ENCODE data around the gene GLIPR1. TPM values are rescaled to one million over a fixed set of nuclear protein-coding genes. Genes with fewer than 3 reads are reported as not detected.

Gene GLIPR1
- total RNA-seq, 1 donor from 2014 or later: 38.2 TPM

DNA sequence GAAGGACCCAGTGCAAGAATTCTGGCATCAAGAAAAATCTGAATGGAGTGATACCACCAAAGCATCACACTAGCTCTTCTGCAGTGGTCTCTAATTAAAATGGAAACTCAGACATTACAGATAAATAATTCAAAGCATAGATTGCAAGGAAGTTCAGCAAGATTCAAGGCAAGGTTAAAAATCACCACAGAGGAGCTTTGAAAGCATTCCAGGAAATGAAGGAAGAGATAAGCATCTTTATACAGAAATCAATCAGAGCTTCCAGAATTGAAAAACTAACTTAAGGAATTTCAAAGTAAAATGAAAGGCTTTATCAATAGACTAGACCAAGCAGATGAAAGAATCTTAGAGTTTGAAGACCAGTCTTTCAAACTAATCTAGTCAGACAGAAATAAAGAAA, 20.4 kb upstream of the GLIPR1 start:
- TF ChIP-seq, protein P1, sequence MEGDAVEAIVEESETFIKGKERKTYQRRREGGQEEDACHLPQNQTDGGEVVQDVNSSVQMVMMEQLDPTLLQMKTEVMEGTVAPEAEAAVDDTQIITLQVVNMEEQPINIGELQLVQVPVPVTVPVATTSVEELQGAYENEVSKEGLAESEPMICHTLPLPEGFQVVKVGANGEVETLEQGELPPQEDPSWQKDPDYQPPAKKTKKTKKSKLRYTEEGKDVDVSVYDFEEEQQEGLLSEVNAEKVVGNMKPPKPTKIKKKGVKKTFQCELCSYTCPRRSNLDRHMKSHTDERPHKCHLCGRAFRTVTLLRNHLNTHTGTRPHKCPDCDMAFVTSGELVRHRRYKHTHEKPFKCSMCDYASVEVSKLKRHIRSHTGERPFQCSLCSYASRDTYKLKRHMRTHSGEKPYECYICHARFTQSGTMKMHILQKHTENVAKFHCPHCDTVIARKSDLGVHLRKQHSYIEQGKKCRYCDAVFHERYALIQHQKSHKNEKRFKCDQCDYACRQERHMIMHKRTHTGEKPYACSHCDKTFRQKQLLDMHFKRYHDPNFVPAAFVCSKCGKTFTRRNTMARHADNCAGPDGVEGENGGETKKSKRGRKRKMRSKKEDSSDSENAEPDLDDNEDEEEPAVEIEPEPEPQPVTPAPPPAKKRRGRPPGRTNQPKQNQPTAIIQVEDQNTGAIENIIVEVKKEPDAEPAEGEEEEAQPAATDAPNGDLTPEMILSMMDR (IDR thresholded peaks at IDR 0.05): no peak
- H3K9me3 ChIP-seq: peaks cover 4% of the 10 kb centered on the region
- H3K4me3 ChIP-seq: no peak overlapping the region
- intact Hi-C loops (cut with DNase I): no loop called here
- no peak for DNase-seq
- H3K27me3 ChIP-seq: no peaks in the 10 kb centered on the region
- no peaks in the 10 kb centered on the region for H3K4me1 ChIP-seq
- H3K27ac ChIP-seq: no peak overlapping the region
- H3K36me3 ChIP-seq: no peaks in the 10 kb centered on the region
- ATAC-seq: no peak

DNA sequence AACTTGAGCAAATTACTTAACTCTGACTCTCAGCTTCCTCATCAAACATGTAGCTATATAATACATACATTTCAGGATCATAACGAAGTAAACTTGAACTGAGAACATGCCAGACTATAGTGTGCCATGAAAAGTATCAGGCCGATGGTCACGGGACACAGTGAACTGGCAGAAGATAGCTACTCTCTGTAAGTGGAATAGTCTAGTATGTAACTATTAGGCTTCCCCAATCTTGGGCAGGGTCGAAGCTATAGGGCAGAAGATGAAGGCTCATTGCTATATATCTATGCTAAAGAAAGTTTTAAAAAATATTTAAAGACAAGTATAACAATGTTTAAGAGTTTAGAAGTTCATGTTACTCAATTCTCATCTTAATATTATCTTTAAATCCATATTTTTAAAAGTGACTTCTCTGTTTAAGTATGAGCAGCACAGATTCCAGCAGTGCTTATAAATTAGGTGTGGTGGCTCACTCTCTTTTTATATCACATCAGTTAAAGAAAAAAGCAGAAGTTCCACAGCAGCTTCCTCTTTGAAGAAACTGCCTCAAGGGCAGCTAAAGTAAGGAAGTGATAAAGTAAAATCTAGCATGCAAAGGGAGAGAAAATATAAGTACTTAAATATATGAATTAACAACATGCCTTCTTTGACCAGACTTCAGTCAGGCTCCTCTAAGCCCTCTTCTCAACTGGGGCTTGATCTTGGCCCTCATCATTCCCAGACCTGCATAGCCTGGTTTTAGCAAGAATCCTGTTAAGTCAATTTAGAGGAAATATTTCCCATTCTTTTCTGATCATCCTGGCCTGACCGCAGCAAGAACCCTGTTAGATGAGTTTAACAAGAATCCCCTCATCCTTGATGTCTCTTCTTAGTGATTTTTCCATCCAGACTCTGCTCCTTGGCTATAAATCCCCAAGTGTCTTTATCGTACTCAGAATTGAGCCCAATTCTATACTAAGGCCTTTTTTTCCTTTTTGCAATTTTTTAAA, 8.4 kb upstream of the GLIPR1 start:
- TF ChIP-seq, protein P1 (IDR thresholded peaks at IDR 0.05): no peak
- peak; percentile 72 for ATAC-seq
- no peaks in the 10 kb centered on the region for H3K27me3 ChIP-seq
- H3K4me1 ChIP-seq: no peaks in the 10 kb centered on the region
- H3K36me3 ChIP-seq: no peaks in the 10 kb centered on the region
- H3K9me3 ChIP-seq: no peaks in the 10 kb centered on the region
- no peak for DNase-seq
- intact Hi-C loops (cut with DNase I): no loop called here
- no peak overlapping the region for H3K4me3 ChIP-seq
- H3K27ac ChIP-seq: no peak overlapping the region

DNA sequence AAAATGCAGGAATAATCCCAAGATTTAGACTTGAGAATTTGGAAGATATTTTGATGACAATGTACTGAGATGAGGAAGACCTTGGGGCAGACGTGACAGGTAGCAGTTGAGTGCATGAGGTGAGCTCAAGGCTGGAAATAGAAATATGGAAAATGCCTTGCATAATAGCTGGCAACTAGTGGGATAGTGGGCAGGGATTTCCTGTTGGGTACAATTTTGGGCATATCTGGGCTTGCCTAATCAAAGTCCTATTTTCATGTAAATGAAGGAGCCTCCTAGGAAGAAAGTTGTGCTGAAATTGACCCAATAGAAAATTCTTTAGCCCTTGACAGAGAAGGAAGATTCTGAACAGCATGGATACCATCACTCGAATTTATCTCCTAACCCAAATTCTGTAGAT, 6.4 kb upstream of the GLIPR1 start:
- Histone ChIP-seq H3K36me3 (no peaks in the 10 kb centered on the region), H3K27me3 (no peaks in the 10 kb centered on the region), H3K9me3 (no peaks in the 10 kb centered on the region), H3K27ac (no peak overlapping the region), H3K4me3 (no peak overlapping the region), H3K4me1 (peaks cover 3% of the 10 kb centered on the region)
- intact Hi-C loops (cut with DNase I): no loop called here
- DNase-seq (no peak), ATAC-seq (no peak)
- TF ChIP-seq, protein P1 (IDR thresholded peaks at IDR 0.05): no peak

DNA sequence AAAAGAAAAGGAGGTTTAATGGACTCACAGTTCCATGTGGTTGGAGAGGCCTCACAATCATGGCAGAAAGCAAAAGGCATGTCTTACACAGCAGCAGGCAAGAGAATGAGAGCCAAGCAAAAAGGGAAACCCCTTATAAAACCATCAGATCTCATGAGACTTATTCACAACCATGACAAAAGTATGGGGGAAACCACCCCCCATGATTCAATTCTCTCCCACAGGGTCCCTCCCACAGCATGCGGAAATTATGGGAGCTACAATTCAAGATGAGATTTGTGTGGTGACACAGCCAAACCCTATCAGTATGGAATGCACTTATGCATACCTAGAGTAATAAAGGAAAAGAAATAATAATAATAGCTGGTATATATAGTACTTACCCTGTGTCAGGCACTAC, 4.5 kb upstream of the GLIPR1 start:
- TF ChIP-seq, protein P1 (IDR thresholded peaks at IDR 0.05): no peak
- peaks cover 10% of the 10 kb centered on the region for H3K4me1 ChIP-seq
- no peaks in the 10 kb centered on the region for H3K9me3 ChIP-seq
- intact Hi-C loops (cut with DNase I): no loop called here
- H3K27ac ChIP-seq: no peak overlapping the region
- H3K4me3 ChIP-seq: no peak overlapping the region
- ATAC-seq: no peak
- no peaks in the 10 kb centered on the region for H3K36me3 ChIP-seq
- no peak for DNase-seq
- no peaks in the 10 kb centered on the region for H3K27me3 ChIP-seq

DNA sequence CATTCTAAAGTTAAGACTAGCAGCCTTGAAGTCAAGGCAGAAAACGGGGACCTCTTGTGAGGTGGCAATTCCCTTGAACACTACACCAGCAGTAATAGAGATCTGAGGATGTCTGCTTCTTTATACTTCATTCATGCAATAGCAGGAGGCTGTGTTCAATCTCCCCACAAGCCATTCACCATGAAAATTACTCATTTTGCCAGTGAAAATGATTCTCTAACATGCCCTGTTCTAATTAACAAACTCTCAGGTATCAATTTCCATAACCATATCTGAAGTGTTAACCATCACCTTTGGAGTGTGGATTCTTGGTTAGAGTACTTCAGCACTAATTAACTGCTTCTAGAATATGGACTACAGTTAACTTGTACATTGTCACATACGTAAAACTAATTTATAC, 3.4 kb upstream of the GLIPR1 start:
- no peaks in the 10 kb centered on the region for H3K9me3 ChIP-seq
- intact Hi-C loops (cut with DNase I): no loop called here
- TF ChIP-seq, protein P1 (IDR thresholded peaks at IDR 0.05): no peak
- H3K27ac ChIP-seq: no peak overlapping the region
- DNase-seq (no peak), ATAC-seq (no peak)
- no peaks in the 10 kb centered on the region for H3K27me3 ChIP-seq
- H3K4me3 ChIP-seq: no peak overlapping the region
- no peaks in the 10 kb centered on the region for H3K36me3 ChIP-seq
- H3K4me1 ChIP-seq: peaks cover 10% of the 10 kb centered on the region
